HG03469 (cell line): Measurements from ENCODE around the gene FRAT2.
"Not testable (repeated sequence)": the region's sequence is repeated elsewhere in the genome, so short reads cannot be mapped to it uniquely, and the experiment has no call there.

Source experiments
- ATAC-seq: cut with Tn5 transposase; IDR thresholded peaks from one replicate; pipeline ENCODE4 v1.9.1; 2021; ENCODE audit warnings: mild to moderate bottlenecking, moderate library complexity, moderate number of reproducible peaks; ENCODE audit not compliant: unreplicated experiment

Gene FRAT2

DNA sequence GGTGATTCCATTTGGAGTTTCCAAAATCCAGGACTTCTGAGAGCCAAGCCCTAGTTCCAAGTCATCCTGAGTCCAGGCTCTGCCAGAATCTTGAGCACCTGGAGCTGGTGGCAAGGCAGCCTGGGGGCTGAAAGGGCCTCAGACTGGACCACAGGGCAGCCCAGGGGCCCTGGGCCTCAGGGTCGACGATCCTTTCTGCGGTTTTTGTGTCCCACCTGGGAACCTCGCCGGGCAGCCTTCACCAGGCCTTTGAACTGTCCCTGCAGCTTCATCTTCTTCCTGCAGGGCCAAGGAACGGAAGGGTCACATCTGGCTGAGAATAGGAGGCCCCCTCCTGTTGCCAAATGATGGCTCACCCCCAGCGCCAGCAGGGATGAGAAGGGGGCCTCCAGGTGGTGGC lies 22.4 kb upstream of the FRAT2 start:
- no peak for ATAC-seq

DNA sequence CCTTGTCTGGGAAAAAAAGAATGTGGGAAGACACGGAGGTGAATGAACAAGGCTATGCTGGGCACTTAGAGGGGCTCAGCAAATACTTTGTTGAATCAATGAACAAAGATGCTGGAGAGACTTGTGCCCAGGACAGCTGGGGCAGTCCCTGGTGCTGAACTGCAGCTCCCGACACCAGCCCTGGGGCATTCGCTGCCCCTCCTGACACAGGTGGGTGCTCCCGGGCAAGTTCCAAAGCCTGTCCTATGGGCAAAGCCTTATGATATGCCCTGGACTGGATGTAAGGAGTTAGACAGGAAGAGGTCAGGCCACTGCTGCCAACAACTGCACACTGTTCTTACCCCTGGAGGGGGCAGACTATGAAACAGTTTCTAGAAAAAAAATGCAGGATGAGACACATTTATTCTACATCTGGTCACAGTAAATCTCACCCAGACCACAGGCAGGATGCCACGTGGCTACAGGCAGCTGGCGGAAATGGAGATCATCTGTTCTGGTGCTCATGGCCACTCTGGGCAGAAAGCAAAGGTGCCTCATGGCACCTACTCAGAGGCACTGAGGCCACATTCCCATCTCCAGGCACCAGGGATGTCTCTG lies 21.9 kb upstream of the FRAT2 start:
- no peak for ATAC-seq

DNA sequence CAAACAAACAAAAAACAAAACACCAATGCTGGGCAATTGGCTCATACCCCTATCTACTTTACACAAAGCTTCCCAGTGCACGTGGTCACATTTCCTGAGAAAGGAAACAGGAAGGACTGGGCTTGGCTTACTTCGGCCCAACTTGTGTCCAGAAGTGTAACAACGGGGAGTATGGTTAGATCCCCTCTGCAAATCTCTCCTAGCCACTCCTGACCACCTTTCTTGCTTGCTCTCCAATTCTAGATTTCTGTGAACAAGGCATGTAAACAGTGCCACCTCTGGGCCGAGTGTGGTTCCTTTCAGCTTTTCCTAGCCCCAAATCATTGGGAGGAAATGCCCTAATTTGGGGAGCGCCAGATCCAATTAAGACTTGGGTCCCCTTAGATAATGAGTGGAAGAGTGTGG lies 21.0 kb upstream of the FRAT2 start:
- no peak for ATAC-seq

GRCh38 chr10:97353945-97354344 lies 19.4 kb upstream of the FRAT2 start:
- ATAC-seq = no peak

DNA sequence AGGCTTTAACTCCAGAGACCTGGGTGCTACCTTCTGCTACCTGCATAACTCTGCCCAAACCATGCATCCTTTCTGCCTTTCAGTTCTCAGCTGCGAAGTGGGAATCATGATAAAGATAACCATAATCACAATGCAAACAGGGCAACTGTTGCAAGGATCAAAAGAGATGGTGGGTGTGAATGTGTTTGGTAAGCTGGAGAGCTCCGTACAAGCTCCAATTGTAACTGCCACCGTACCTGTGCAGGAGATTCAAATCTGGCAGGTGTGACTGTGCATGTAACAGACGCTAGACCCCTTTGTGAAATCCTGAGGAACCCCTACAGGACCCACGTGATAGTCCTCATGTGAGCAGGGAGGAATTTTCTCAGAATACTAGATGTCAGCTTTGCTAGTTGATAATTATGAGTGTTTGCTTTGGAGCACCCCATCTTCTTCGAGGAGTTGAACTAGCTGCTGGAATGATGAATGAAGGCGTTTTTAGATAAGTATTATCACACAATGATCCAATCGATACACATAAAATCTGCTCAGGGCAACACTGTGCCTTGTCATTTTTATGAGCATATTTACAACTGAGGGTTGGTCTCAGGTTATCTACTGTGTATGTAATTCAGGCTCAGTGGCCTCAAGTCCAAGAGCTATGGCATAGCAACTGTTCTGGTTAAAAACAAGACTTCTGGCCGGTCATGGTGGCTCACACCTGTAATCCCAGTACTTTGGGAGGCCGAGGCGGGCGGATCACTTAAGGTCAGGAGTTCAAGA lies 15.4 kb upstream of the FRAT2 start:
- ATAC-seq = no peak

DNA sequence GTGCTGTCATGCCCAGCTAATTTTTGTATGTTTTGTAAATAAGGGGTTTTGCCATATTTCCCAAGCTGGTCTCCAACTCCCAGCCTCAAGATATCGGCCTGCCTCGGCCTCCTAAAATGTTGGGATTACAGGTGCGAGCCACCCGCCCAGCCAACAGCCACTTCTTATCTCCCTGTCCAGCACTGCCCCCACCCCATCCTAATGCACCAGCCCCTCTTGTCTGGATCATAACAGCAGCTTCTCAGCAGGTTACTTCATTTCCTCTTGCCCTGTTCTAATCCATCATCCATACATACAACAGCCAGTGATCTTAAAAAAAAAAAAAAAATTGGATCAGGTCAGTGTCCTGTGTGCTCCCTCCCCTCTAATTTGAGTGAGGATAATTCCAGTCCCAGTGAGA lies 12.8 kb upstream of the FRAT2 start:
- no peak for ATAC-seq

DNA sequence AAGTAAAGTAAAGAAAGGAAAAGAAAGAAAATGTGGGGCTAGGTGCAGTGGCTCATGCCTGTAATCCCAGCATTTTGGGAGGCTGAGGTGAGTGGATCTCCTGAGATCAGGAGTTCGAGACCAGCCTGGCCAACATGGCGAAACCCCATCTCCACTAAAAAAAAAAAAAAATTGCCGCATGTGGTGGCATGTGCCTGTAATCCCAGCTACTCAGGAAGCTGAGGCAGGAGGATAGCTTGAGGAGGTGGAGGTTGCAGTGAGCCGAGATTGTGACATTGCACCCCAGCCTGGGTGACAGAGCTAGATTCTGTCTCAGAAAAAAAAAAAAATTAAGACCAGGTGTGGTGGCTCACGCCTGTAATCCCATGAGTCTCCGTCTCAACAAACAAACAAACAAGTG lies 9.1 kb upstream of the FRAT2 start:
- not testable (repeated sequence) for ATAC-seq

DNA sequence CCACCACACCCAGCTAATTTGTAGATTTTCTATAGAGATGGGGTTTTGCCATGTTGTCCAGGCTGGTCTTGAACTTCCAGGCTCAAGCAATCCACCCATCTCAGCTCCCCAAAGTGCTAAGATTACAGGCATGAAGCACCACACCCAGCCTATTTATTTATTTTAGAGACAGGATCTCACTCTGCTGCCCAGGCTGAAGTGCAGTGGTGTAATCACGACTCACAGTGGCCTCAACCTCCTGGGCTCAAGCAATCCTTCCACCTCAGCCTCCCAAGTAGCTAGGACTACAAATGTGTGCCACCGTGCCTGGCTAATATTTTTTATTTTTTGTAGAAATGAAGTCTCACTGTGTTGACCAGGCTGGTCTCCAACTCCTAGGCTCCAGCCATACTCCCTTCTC lies 6.9 kb upstream of the FRAT2 start:
- no peak for ATAC-seq

DNA sequence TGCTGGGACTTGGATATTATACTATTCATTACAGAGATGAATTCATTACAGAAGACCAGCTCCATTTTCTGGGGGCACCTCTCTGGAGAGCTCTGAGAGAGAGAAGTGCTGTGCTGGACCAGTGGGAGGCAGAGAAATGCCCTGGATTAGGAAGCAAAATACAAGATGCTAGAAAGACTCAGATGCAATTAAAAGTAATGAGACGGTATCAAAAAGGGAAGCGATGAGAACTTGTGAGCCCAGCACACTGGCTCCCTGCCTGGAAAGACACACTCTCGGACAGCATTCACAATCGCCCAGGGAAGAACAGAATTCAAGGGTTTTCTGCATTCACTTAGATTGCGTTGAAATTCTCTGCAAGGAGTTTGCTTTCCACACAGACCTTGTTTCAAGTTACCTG lies 3.5 kb upstream of the FRAT2 start:
- no peak for ATAC-seq

GRCh38 chr10:97336942-97337831 lies 2.7 kb upstream of the FRAT2 start:
- ATAC-seq = no peak

- ATAC-seq = no peak
Measured at GRCh38 chr10:97336446-97336845, 1.9 kb upstream of the FRAT2 start.

DNA sequence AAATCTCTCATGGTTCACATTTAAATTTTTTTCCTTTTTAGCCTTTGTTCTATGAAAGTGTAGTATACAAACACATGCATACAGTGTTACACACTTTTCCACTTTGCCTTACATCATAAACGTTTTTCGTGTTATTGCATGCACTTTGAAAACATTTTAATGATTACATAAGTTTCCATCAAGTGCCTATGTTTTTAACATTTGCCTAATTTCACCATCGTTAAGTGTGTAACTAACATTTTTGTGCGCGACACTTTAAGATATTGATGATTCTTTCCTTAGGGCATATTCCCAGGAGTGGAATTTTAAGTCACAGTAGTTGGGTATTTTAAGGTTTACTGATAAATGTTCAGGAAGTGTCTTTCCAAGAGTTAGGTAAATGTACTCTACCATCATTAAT lies 1.5 kb upstream of the FRAT2 start:
- no peak for ATAC-seq

DNA sequence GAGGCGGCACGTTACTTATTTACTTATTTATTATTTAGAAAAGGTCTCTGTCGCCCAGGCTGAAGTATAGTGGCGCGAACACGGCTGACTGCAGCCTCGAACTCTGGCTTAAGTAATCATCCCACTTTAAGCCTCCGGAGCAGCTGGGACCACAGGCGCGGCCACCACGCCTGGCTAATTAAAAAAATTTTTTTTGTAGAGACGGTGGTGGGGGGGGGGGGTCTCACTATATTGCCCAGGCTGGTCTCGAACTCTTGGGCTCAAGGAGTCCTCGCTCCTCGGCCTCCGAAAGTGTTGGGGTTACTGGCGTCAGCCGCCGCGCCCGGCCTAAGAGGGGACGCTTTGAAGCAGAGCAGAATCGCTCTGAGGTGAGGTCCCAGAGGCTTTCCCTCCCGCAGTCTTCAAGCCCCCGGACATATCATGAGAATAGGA lies 675 bp upstream of the FRAT2 start:
- no peak for ATAC-seq

- ATAC-seq = no peak
Measured at GRCh38 chr10:97333601-97334369, 744 bp downstream of the FRAT2 start.

DNA sequence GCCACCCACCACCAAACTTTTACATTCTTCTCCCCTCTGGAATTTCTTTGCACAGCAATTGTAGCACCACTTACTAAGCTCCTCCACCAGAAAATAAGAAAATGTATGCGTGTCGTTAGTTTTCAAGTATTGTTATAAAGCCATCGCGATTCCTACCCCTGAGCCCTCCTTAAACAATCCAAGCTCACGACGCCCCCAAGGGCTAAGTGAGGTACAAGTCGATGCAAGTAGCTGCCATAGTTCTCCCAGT lies 1.3 kb downstream of the FRAT2 start:
- ATAC-seq = no peak

- ATAC-seq = no peak
Measured at GRCh38 chr10:97332591-97333350, 1.8 kb downstream of the FRAT2 start.

- no peak for ATAC-seq
Measured at GRCh38 chr10:97331153-97331703, 3.3 kb downstream of the FRAT2 start.

GRCh38 chr10:97329766-97330165 lies 4.8 kb downstream of the FRAT2 start:
- no peak for ATAC-seq

DNA sequence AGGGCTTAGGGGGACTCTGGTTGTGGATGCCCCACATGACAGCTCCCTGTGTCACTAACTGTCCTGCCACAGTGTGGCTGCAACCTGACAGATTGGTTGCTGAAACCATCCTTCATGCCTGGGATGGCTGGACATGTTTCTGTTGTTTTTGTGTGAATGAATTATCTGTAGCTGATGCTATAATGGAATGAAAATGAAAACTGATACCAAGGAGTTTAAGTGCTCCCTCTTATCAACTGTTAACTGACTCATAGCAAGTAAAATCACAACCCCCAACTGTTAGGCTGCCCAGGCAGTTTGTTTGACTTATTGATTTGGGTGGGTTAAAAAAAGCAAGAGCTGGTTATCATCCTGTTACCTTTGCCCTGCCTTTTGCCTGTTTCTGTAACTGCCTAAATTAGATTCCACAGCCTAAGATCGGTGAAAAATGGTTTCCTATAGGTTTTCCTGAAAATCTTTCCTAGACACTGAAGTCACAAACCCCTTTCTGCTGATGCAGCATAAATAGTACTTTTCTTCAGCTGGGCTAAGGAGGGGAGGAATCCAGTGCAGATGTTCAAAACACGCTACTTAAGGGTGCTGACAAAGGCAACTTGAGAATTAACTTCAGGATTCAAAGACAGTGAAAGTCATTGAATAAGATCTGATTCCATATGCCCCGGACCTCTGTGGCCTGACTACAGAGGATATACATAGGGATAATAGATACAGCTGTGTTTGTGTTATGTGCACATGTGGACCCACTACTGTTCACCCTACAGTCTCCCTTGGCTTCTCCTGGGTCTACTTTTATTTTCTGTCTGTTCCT lies 5.7 kb downstream of the FRAT2 start:
- ATAC-seq = no peak
